ENCODE measurements around the gene CPNE2. TPM values are rescaled to one million over a fixed set of nuclear protein-coding genes. Genes with fewer than 3 reads are reported as not detected.

Gene CPNE2
- total and polyA plus RNA-seq, 2 of the 8 experiments (the other 6 are each of a cell fraction or from before 2014, with no cell fraction given) = 10.6 to 39.5 TPM

DNA sequence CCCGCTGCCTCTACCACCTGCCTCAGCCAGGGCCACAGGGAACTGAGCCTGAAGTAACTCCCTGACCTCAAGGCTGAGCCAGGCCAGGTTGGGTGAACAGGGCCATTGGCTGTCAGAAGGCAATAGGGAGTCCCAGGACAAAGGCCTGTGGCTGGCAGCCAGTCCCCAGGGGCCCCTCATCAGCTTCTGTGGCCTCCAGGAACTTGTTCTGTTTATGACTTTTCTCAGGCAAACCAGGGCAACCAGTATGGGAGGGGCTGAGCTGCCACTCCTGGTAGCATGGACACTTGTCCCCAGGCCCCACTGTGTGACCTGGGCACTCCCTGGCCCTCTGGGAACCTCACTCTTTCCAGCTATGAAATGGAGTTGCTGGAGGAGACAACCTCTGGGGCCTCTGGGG is 40.1 kb downstream of the CPNE2 start:
- H3K4me2 ChIP-seq (ENCODE audit: insufficient read depth in 1 of 2, low read depth in 2 of 2, low read length in 2 of 2) = no peak overlapping the region
- H3K4me1 ChIP-seq (replicated peaks in 1 of 4; ENCODE audit: control insufficient read depth in 3 of 4, insufficient read depth in 4 of 4, low read length in 3 of 4) = peaks cover 0 to 5% (median 2%) of the 10 kb centered on the region in 4 experiments; a peak in 3 of 7 replicates
- no peak for TF ChIP-seq JUND (IDR thresholded peaks at IDR 0.05; ENCODE audit: low read length)
- no peak for TF ChIP-seq YY1 (IDR thresholded peaks at IDR 0.05; ENCODE audit: low read depth, low read length)
- TF ChIP-seq CREB1 (IDR thresholded peaks at IDR 0.05) = no peak
- no peak for TF ChIP-seq CTCF (IDR thresholded peaks at IDR 0.05; ENCODE audit: control extremely low read depth in 1 of 3, insufficient read depth in 1 of 3, low read depth in 1 of 3, low read length in 3 of 3)
- no peak for TF ChIP-seq SIN3A (conservative IDR thresholded peaks at IDR 0.05 in 1 of 2, IDR thresholded peaks at IDR 0.05 in 1 of 2; ENCODE audit: low read depth in 1 of 2, low read length in 2 of 2)
- no peak for TF ChIP-seq GTF2F1 (IDR thresholded peaks at IDR 0.05; ENCODE audit: borderline replicate concordance, low read depth, low read length)
- TF ChIP-seq KDM4A (IDR thresholded peaks at IDR 0.05; ENCODE audit: low read depth, low read length, severe bottlenecking) = no peak
- TF ChIP-seq, protein P1, sequence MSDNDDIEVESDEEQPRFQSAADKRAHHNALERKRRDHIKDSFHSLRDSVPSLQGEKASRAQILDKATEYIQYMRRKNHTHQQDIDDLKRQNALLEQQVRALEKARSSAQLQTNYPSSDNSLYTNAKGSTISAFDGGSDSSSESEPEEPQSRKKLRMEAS (IDR thresholded peaks at IDR 0.05) = no peak
- TF ChIP-seq SP1 (IDR thresholded peaks at IDR 0.05; ENCODE audit: low read depth, low read length) = no peak
- TF ChIP-seq SRF (IDR thresholded peaks at IDR 0.05; ENCODE audit: low read depth, low read length) = no peak
- no peak for TF ChIP-seq E2F6 (IDR thresholded peaks at IDR 0.05)

More for the DNA sequence above, 40.1 kb downstream of the CPNE2 start:
- H2BK12ac ChIP-seq (ENCODE audit: low read depth, low read length) = no peak overlapping the region
- ChIA-PET CTCF (ENCODE audit: partially characterized antibody) (no interaction called here), POLR2A (ENCODE audit: partially characterized antibody) (interaction anchor here (1.8 kb wide), 1 partner anchor 12 kb away, joined by 5 read pairs; no protein-coding TSS in a partner anchor)
- no peak overlapping the region for H3K56ac ChIP-seq (replicated peaks; ENCODE audit: insufficient read length, low read depth, low read length)
- no peak overlapping the region for H2AFZ ChIP-seq (ENCODE audit: low read length)
- H3K79me2 ChIP-seq (ENCODE audit: control insufficient read depth in 1 of 2, insufficient read depth in 2 of 2, low read length in 2 of 2) = no peaks in the 10 kb centered on the region
- H2AK5ac ChIP-seq (ENCODE audit: low read depth, low read length) = no peak overlapping the region
- no peak overlapping the region for H2BK15ac ChIP-seq (ENCODE audit: low read length)
- H3K9ac ChIP-seq (replicated peaks in 1 of 4; ENCODE audit: extremely low read depth in 1 of 4, low read depth in 3 of 4, low read length in 3 of 4) = no peak overlapping the region
- H2BK20ac ChIP-seq (ENCODE audit: low read length) = no peak overlapping the region
- no peak overlapping the region for H3K27ac ChIP-seq (ENCODE audit: low read depth, low read length)
- H3K14ac ChIP-seq (ENCODE audit: insufficient read length) = no peak overlapping the region
- H4K8ac ChIP-seq (ENCODE audit: extremely low read depth, insufficient read depth, low read length) = no peak overlapping the region
- no peak overlapping the region for H3K23ac ChIP-seq (ENCODE audit: insufficient read length)
- 86% methylated on average over 1 of the region's 1 CpG; no CpG with 5 or more reads in 1 of the 2 experiments for WGBS, 2 experiments (ENCODE audit: extremely low coverage in 1 of 2, insufficient coverage in 1 of 2, insufficient read length in 1 of 2, insufficient replicate concordance in 2 of 2, low coverage in 1 of 2, low lambda C conversion rate in 2 of 2, missing lambda C conversion rate in 1 of 2)
- no peak overlapping the region for H3K18ac ChIP-seq (ENCODE audit: extremely low read depth, low read length)
- H3K4me3 ChIP-seq (ENCODE audit: extremely low read depth in 1 of 4, insufficient read depth in 2 of 4, low read depth in 3 of 4, low read length in 4 of 4) = no peak overlapping the region
- H3K79me1 ChIP-seq (ENCODE audit: low read depth, low read length) = no peaks in the 10 kb centered on the region
- H3K9me3 ChIP-seq (ENCODE audit: insufficient read depth in 2 of 2, low read depth in 1 of 2, low read length in 1 of 2) = no peaks in the 10 kb centered on the region
- H3K36me3 ChIP-seq (ENCODE audit: control insufficient read depth in 2 of 4, insufficient read depth in 4 of 4, low read length in 3 of 4) = no peaks in the 10 kb centered on the region
- H3K27me3 ChIP-seq (replicated peaks in 1 of 4; ENCODE audit: control insufficient read depth in 3 of 4, extremely low read depth in 1 of 4, insufficient read depth in 3 of 4, low read length in 3 of 4) = no peaks in the 10 kb centered on the region
- H2BK5ac ChIP-seq (ENCODE audit: low read depth, low read length) = no peak overlapping the region
- H4K20me1 ChIP-seq (replicated peaks in 1 of 2; ENCODE audit: control insufficient read depth in 1 of 2, insufficient read depth in 2 of 2, low read length in 2 of 2) = no peaks in the 10 kb centered on the region
- DNase-seq (ENCODE audit: low read depth in 1 of 2, low spot score in 2 of 2) (no peak), FAIRE-seq (no peak)
- no peak overlapping the region for H4K91ac ChIP-seq (replicated peaks; ENCODE audit: insufficient read length, low read length)
- H2BK120ac ChIP-seq (replicated peaks; ENCODE audit: low read depth, low read length) = no peak overlapping the region
- H3K4ac ChIP-seq (replicated peaks; ENCODE audit: insufficient read length, low read depth, low read length) = no peak overlapping the region
- no peak overlapping the region for H4K5ac ChIP-seq (ENCODE audit: insufficient read length, low read depth, low read length)
- no peaks in the 10 kb centered on the region for H3K23me2 ChIP-seq (ENCODE audit: low read depth, low read length)
